Astrocyte (in vitro differentiated cells and primary cell): ENCODE results near the gene CBLN3.

ENCODE experiments used
- EZH2 ChIP-seq: IDR thresholded peaks from 2 replicates; pipeline ENCODE4 v1.6.1; 2012; ENCODE audit warnings: mild to moderate bottlenecking, low read length, inconsistent platforms; ENCODE audit not compliant: insufficient read depth
- TF ChIP-seq, protein P1 (sequence below): IDR thresholded peaks from 2 replicates; pipeline ENCODE4 v1.5.1; 2011; ENCODE audit warnings: low read depth, mild to moderate bottlenecking, inconsistent platforms, low read length, moderate library complexity; ENCODE audit not compliant: insufficient read depth

DNA sequence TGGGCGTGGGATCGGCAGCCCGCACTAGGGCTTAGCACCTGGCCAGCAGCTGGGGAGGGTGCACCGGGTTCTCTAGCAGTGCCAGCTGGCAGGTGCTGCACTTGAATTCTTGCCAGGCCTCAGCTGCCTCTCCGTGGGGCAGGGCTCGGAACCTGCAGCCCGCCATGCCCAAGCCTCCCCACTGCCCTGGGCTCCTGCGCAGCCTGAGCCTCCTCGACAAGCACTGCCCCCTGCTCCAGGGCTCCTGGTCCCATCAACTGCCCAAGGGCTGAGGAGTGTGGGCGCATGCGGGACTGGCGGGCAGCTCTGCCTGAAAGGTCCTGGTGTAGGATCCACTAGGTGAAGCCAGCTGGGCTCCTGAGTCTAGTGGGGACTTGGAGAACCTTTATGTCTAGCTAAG lies 43.7 kb upstream of the CBLN3 start:
- TF ChIP-seq, protein P1, sequence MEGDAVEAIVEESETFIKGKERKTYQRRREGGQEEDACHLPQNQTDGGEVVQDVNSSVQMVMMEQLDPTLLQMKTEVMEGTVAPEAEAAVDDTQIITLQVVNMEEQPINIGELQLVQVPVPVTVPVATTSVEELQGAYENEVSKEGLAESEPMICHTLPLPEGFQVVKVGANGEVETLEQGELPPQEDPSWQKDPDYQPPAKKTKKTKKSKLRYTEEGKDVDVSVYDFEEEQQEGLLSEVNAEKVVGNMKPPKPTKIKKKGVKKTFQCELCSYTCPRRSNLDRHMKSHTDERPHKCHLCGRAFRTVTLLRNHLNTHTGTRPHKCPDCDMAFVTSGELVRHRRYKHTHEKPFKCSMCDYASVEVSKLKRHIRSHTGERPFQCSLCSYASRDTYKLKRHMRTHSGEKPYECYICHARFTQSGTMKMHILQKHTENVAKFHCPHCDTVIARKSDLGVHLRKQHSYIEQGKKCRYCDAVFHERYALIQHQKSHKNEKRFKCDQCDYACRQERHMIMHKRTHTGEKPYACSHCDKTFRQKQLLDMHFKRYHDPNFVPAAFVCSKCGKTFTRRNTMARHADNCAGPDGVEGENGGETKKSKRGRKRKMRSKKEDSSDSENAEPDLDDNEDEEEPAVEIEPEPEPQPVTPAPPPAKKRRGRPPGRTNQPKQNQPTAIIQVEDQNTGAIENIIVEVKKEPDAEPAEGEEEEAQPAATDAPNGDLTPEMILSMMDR, result no peak
- TF ChIP-seq EZH2, result no peak
